Prostate gland (tissue), 2 donors: ENCODE data around the gene FSIP1.

Source experiments
- CTCF ChIP-seq, 4 experiments: fragments of 200-600 bp in 2 of 4; fragments of 450-650 bp in 2 of 4; sonication (generic) in 2 of 4; IDR thresholded peaks; 1 replicate in 3 of 4; 2 replicates in 1 of 4; pipeline ENCODE4 v1.5.1; 2016 to 2019; ENCODE audit warnings: antibody characterized with exemption in 4 of 4, mild to moderate bottlenecking in 2 of 4, moderate library complexity in 2 of 4
- POLR2A ChIP-seq: fragments of 450-650 bp; IDR thresholded peaks from one replicate; pipeline ENCODE4 v1.6.1; 2016; ENCODE audit warnings: antibody characterized with exemption, mild to moderate bottlenecking
- POLR2AphosphoS5 ChIP-seq: sonication (generic); formaldehyde crosslinking; IDR thresholded peaks from one replicate; pipeline ENCODE4 v1.6.1; 2017; ENCODE audit warnings: antibody characterized with exemption

DNA sequence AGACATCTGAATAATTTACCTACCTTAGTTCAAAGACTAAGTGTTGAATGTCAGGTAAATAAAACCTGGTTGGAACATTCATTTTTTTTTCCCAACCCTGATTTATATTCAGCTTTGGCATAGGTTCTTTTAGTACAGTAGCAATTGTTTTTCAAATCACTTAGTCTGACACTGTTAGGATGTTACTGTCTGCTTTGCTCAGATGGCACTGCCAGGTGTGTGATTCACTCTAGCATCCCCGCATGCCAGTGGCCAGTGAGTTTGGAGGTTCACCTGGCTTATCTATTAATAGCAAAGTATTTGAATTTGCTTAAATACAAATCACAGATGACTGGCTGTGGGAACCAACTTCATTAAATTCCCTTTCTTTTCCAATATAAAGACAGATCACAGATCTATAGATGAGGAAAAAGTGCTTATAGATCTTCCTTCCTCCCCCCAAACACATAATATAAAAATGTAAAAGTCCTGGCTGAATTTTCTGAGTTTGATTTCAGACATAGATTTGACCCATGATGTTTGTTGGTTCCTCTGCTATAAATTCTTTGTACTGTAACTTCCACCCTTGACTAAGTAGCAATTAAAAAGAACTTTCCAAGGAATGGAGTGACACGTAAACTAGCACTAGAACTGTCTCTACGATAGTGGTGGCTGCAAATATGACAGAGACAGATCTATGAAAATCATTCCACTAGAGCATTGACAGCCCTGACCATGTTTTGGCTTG lies 197.8 kb downstream of the FSIP1 start:
- TF ChIP-seq CTCF (IDR thresholded peaks at IDR 0.05) (no peak), POLR2A (no peak), POLR2AphosphoS5 (no peak)
